Immature natural killer cell (primary cell): ENCODE measurements around the gene DIP2A. TPM values are rescaled to one million over a fixed set of nuclear protein-coding genes. Genes with fewer than 3 reads are reported as not detected.

Experiments
- DNase-seq, 3 donors: peaks; one replicate each; pipeline ENCODE4 v3.0.0; 2022; ENCODE audit warnings: mixed read lengths in 1 of 3
- H3K27ac Mint-ChIP-seq, 6 donors: one replicate each; pipeline ENCODE4 v1.8.0; 2020; ENCODE audit warnings: mixed read lengths in 6 of 6, mild to moderate bottlenecking in 5 of 6, inconsistent platforms in 4 of 6, moderate library complexity in 3 of 6
- H3K27me3 Mint-ChIP-seq, 3 donors: one replicate each; pipeline ENCODE4 v1.8.0; 2020 to 2021; ENCODE audit warnings: low read depth in 3 of 3, mild to moderate bottlenecking in 3 of 3, mixed read lengths in 3 of 3, moderate library complexity in 3 of 3, inconsistent platforms in 1 of 3
- H3K36me3 Mint-ChIP-seq, 3 donors: one replicate each; pipeline ENCODE4 v1.8.0; 2020; ENCODE audit warnings: mixed read lengths in 3 of 3, inconsistent platforms in 2 of 3, mild to moderate bottlenecking in 2 of 3
- H3K4me1 Mint-ChIP-seq, 2 donors: one replicate each; pipeline ENCODE4 v1.8.0; 2020; ENCODE audit warnings: inconsistent platforms in 2 of 2, mild to moderate bottlenecking in 2 of 2, mixed read lengths in 2 of 2, moderate library complexity in 1 of 2
- H3K4me3 Mint-ChIP-seq, 5 donors: one replicate each; pipeline ENCODE4 v1.8.0; 2020; ENCODE audit warnings: mild to moderate bottlenecking in 5 of 5, mixed read lengths in 5 of 5, inconsistent platforms in 3 of 5, moderate library complexity in 3 of 5
- H3K9me3 Mint-ChIP-seq, 6 donors: one replicate each; pipeline ENCODE4 v1.8.0; 2020; ENCODE audit warnings: mild to moderate bottlenecking in 6 of 6, mixed read lengths in 6 of 6, inconsistent platforms in 4 of 6, moderate library complexity in 3 of 6
- polyA plus RNA-seq, 3 donors: library from polyadenylated mRNA; unstranded; fragments of 300-500 nt; fragmentation: Illumina TruSeq; gene quantifications; one replicate each; pipeline ENCODE4 v1.2.3, GENCODE V29; 2021

Gene DIP2A
- polyA plus RNA-seq, 3 donors from 2014 or later, result 23.1 to 64.8 (median 26.9) TPM

DNA sequence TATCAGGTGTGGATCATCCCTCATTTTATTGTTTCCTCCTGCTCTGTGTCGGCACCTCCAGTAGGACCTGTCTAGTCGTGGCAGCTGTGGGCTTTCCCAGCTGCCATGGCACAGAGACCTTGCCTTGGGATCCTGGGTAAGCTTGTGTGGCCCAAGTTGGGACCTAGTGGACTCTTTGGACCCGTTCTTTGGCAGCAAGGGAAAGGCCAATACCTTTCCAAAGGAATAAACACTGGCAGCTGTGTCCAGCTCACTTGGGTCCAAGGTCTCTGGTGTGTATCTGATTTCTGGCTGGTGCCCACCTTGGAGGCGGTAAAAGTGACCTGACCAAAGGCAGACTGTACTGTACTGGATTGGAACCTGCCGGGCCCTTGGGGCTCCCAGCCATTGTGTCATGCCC, 21.8 kb downstream of the DIP2A start:
- Mint-ChIP-seq H3K9me3 (no peaks in the 10 kb centered on the region), H3K27me3 (peaks cover 0 to 6% (median 5%) of the 10 kb centered on the region in 3 donors), H3K36me3 (peaks cover 17 to 35% (median 25%) of the 10 kb centered on the region in 3 donors), H3K4me1 (peaks cover 57 to 95% of the 10 kb centered on the region in 2 donors), H3K4me3 (peak overlapping the region in 1 of 5 donors; percentile 7), H3K27ac (peak overlapping the region in 5 of 6 donors; percentile 24 to 92 (median 81))
- no peak for DNase-seq

DNA sequence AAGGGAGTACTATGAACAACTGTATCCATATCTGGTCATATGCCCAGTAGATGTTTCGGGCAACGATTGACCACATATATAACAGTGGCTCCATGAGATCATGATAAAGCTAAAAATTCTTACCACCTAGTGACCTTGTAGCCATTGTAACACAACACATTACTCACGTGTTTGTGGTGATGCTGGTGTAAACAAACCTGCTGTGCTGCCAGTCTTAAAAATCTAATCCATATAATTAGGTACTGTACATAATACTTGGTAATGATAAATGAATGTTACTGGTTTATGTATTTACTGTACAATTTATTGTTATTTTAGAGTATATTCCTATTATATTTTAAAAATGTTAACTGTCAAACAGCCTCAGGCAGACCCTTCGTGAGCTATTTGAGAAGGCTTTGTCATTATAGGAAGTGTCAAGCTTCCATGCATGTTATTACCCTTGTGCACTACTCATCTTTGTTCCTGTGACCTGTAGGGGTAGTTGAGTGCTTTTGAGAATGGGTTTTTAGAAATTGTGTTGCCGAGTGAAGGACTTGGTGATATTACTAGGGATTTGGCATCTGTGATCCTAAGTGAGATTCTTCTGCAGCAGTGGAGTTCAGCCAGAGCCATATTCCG, 23.6 kb downstream of the DIP2A start:
- H3K4me3 Mint-ChIP-seq, result peak overlapping the region; percentile 69 to 77 (median 75)

DNA sequence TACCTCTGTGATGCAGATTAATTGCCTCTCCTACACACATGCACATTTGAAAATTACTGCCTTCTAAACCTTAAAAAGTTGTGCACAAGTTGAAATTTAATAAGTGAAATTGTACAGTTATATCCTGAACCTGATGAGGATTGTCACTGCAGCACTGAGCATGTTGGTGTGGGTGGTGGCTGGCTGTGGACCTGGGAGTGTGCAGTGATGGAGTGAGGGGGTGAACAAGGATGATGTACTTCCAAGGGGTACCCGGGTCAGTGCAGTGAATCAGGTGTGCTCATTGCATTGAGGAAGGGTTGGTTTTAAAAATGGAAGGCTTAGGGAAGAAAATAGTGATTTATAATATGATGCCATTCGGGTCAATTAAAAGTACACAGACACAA, 24.1 kb downstream of the DIP2A start:
- peaks cover 20 to 33% (median 24%) of the 10 kb centered on the region in 3 donors for H3K36me3 Mint-ChIP-seq
- DNase-seq, result no peak
- no peaks in the 10 kb centered on the region for H3K9me3 Mint-ChIP-seq
- peak overlapping the region; percentile 69 to 77 (median 75) for H3K4me3 Mint-ChIP-seq
- peaks cover 51 to 92% of the 10 kb centered on the region in 2 donors for H3K4me1 Mint-ChIP-seq
- H3K27me3 Mint-ChIP-seq, result peaks cover 0 to 5% (median 4%) of the 10 kb centered on the region in 3 donors
- H3K27ac Mint-ChIP-seq, result peak overlapping the region; percentile 81 to 93 (median 86)

More for the DNA sequence above, 23.6 kb downstream of the DIP2A start:
- peak in 1 of 3 donors; percentile 39 for DNase-seq
- peaks cover 0 to 5% (median 4%) of the 10 kb centered on the region in 3 donors for H3K27me3 Mint-ChIP-seq
- peaks cover 19 to 36% (median 24%) of the 10 kb centered on the region in 3 donors for H3K36me3 Mint-ChIP-seq
- H3K9me3 Mint-ChIP-seq, result no peaks in the 10 kb centered on the region
- H3K27ac Mint-ChIP-seq, result peak overlapping the region; percentile 81 to 93 (median 88)
- peaks cover 53 to 90% of the 10 kb centered on the region in 2 donors for H3K4me1 Mint-ChIP-seq

GRCh38 chr21:46483300-46484295, 24.9 kb downstream of the DIP2A start:
- H3K4me3 Mint-ChIP-seq, result peak overlapping the region; percentile 69 to 77 (median 75)
- peaks cover 0 to 6% (median 5%) of the 10 kb centered on the region in 3 donors for H3K27me3 Mint-ChIP-seq
- H3K4me1 Mint-ChIP-seq, result peaks cover 52 to 94% of the 10 kb centered on the region in 2 donors

GRCh38 chr21:46486481-46487126, 27.9 kb downstream of the DIP2A start:
- Mint-ChIP-seq H3K27ac (peak overlapping the region; percentile 33 to 85 (median 62)), H3K4me1 (peaks cover 43 to 83% of the 10 kb centered on the region in 2 donors), H3K36me3 (peaks cover 14 to 16% (median 15%) of the 10 kb centered on the region in 3 donors), H3K27me3 (peaks cover 0 to 5% (median 4%) of the 10 kb centered on the region in 3 donors), H3K9me3 (no peaks in the 10 kb centered on the region), H3K4me3 (peak overlapping the region in 1 of 5 donors; percentile 5)
- DNase-seq, result no peak

More at GRCh38 chr21:46483300-46484295, 24.9 kb downstream of the DIP2A start:
- Mint-ChIP-seq H3K27ac (peak overlapping the region; percentile 81 to 93 (median 86)), H3K9me3 (no peaks in the 10 kb centered on the region), H3K36me3 (peaks cover 23 to 30% (median 24%) of the 10 kb centered on the region in 3 donors)
- peak; percentile 56 to 77 (median 71) for DNase-seq

- peak overlapping the region in 5 of 6 donors; percentile 17 to 85 (median 73) for H3K27ac Mint-ChIP-seq
- peaks cover 20 to 83% of the 10 kb centered on the region in 2 donors for H3K4me1 Mint-ChIP-seq
- DNase-seq, result no peak
- H3K4me3 Mint-ChIP-seq, result no peak overlapping the region
- no peaks in the 10 kb centered on the region for H3K9me3 Mint-ChIP-seq
- peaks cover 0 to 2% (median 0%) of the 10 kb centered on the region in 3 donors for H3K27me3 Mint-ChIP-seq
- H3K36me3 Mint-ChIP-seq, result peaks cover 31 to 39% (median 39%) of the 10 kb centered on the region in 3 donors
Observed at GRCh38 chr21:46489162-46489663, 30.5 kb downstream of the DIP2A start.

- peaks cover 0 to 2% (median 0%) of the 10 kb centered on the region in 3 donors for H3K27me3 Mint-ChIP-seq
- H3K4me3 Mint-ChIP-seq, result no peak overlapping the region
- peak overlapping the region in 4 of 6 donors; percentile 73 to 85 (median 83) for H3K27ac Mint-ChIP-seq
- no peaks in the 10 kb centered on the region for H3K9me3 Mint-ChIP-seq
- H3K36me3 Mint-ChIP-seq, result peaks cover 37 to 45% (median 45%) of the 10 kb centered on the region in 3 donors
- peaks cover 16 to 83% of the 10 kb centered on the region in 2 donors for H3K4me1 Mint-ChIP-seq
- DNase-seq, result no peak
Observed at GRCh38 chr21:46489800-46490199, 31.1 kb downstream of the DIP2A start.

DNA sequence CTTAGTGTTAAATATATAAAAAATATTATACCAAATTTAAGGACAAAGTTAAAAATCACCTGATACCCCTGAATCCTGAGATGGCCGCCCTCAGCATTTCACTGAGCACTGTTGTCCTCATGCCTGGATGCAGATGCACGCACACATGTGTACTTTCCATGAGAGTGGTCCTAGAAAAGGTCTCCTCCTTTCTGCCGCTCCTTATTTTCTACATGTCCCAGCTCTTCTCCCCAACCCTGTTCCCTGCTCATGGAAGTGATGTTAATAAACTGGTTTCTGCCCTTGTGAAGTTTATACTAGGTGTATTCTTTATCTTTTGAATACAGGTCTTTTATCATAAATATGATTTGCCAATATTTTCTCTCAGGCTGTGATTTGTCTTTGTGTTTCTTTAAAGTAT, 32.9 kb downstream of the DIP2A start:
- Mint-ChIP-seq H3K27ac (peak overlapping the region; percentile 3 to 81 (median 46)), H3K9me3 (no peaks in the 10 kb centered on the region), H3K36me3 (peaks cover 40 to 47% (median 43%) of the 10 kb centered on the region in 3 donors)

DNA sequence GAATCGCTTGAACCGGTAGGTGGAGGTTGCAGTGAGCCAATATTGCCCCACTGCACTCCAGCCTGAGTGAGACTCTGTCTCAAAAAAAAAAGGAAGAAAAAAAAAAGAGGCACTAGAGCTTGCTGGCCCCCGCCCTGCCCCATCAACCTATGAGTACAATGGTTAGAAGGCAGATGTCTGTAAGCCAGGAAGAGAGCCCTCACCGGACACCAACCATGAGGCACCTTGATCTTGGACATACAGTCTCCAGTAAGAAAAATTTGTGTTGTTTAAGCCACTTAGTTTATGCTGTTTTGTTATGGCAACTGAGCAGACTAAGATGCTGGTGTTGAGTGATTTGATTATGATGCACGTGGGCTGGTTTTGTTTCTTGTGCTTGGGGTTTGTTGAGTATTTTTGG, 34.2 kb downstream of the DIP2A start:
- peaks cover 37 to 53% (median 42%) of the 10 kb centered on the region in 3 donors for H3K36me3 Mint-ChIP-seq
- no peak for DNase-seq
- H3K4me1 Mint-ChIP-seq, result peaks cover 16 to 87% of the 10 kb centered on the region in 2 donors
- H3K27me3 Mint-ChIP-seq, result peaks cover 0 to 2% (median 0%) of the 10 kb centered on the region in 3 donors
- no peak overlapping the region for H3K4me3 Mint-ChIP-seq
- H3K27ac Mint-ChIP-seq, result peak overlapping the region in 5 of 6 donors; percentile 26 to 81 (median 57)
- H3K9me3 Mint-ChIP-seq, result no peaks in the 10 kb centered on the region

More for the DNA sequence above, 32.9 kb downstream of the DIP2A start:
- no peak overlapping the region for H3K4me3 Mint-ChIP-seq
- H3K27me3 Mint-ChIP-seq, result peaks cover 0 to 2% (median 0%) of the 10 kb centered on the region in 3 donors
- peaks cover 18 to 87% of the 10 kb centered on the region in 2 donors for H3K4me1 Mint-ChIP-seq
- no peak for DNase-seq

DNA sequence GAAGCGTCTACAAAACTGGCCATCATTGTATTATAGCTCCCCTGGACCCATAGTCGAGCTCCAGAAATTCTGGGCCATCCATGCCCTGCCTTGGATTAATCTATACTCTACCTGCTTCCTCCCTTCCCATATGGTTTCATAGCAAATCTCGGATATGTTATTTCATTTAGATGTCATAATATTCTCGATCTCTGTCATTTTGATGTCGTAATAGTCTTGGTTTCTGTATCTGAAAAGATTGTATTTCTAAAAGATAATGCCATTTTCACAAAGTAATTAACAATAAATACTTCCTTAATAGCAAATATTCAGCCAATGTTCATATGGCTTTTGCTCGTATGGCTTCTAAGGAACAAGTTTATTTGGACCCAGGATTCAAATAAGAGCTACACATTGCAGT, 35.1 kb downstream of the DIP2A start:
- peaks cover 11 to 81% of the 10 kb centered on the region in 2 donors for H3K4me1 Mint-ChIP-seq

DNA sequence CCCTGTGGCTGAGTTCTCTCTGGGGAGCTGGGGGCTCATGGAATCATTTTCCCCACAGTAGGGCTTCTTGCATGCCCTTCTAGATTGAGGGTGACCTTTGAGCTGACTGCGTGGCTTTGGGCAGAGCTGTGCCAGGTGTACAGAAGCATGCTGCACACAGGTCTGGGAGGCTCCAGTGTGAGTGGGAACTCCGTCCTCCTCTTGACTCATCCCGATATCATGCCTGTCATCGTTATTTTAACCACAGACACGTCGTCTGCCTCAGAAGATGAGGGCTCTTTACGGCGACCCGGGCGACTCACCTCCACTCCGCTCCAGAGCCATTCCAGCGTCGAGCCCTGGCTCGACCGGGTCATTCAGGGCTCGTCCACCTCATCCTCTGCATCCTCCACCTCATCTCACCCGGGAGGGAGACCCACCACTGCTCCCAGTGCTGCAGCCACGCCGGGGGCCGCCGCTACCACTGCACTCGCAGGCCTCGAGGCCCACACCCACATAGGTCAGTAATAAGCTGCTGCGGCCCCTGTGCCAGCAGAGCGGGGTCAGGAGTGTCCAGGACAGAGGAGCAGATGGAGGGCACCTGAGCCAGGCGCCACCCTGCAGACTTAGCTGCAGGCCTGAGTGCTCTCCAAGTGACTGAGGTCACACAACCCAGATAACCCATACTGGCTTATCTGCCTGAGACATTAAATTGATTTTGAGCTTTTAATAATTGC, 39.8 kb downstream of the DIP2A start:
- peaks cover 35 to 67% (median 45%) of the 10 kb centered on the region in 3 donors for H3K36me3 Mint-ChIP-seq
- H3K27me3 Mint-ChIP-seq, result no peaks in the 10 kb centered on the region
- peak overlapping the region in 3 of 6 donors; percentile 80 to 94 (median 87) for H3K27ac Mint-ChIP-seq
- no peaks in the 10 kb centered on the region for H3K9me3 Mint-ChIP-seq
- no peak for DNase-seq
- no peak overlapping the region for H3K4me3 Mint-ChIP-seq
- H3K4me1 Mint-ChIP-seq, result peaks cover 32 to 85% of the 10 kb centered on the region in 2 donors

More for the DNA sequence above, 35.1 kb downstream of the DIP2A start:
- Mint-ChIP-seq H3K27me3 (no peaks in the 10 kb centered on the region), H3K36me3 (peaks cover 32 to 63% (median 42%) of the 10 kb centered on the region in 3 donors), H3K27ac (peak overlapping the region in 5 of 6 donors; percentile 30 to 84 (median 62)), H3K9me3 (no peaks in the 10 kb centered on the region), H3K4me3 (peak overlapping the region in 1 of 5 donors; percentile 15)
- DNase-seq, result no peak

DNA sequence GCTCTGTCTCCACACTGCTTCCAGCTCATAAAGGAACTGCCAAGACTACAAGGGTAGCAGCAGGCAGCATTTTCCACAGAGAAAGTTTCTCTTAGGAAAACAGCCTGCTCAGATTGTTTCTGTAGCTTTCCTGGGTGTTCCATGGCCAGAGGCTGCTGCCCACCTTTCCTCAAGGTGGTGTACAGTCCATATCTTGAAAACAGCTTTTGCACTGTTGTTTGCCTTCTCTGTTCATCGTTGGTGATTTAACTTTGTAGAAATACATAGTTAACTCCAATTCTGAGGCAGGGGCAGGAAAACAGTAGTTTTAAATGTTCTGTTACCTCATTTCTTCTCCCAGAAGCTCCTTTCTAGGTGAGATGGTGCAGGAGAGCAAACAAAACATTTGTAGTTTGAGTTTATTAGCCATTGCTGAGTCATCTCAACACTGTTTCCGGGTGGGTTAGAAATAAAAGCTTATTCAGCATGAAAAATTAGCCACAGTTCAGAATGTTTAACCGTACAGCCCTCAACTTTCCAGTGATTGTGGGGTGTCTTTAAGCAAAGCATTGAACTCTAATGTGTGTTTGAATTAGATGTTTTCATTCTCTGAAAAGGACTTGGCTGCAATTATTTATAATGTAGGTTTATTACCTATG, 41.7 kb downstream of the DIP2A start:
- Mint-ChIP-seq H3K36me3 (peaks cover 31 to 61% (median 37%) of the 10 kb centered on the region in 3 donors), H3K27ac (peak overlapping the region; percentile 73 to 94 (median 88)), H3K4me1 (peaks cover 26 to 75% of the 10 kb centered on the region in 2 donors), H3K27me3 (peaks cover 0 to 1% (median 0%) of the 10 kb centered on the region in 3 donors), H3K4me3 (peak overlapping the region in 4 of 5 donors; percentile 4 to 59 (median 36)), H3K9me3 (no peaks in the 10 kb centered on the region)
- DNase-seq, result peak; percentile 23 to 51 (median 32)
